Measurements from ENCODE around the gene HPGDS. TPM values are rescaled to one million over a fixed set of nuclear protein-coding genes. Genes with fewer than 3 reads are reported as not detected.

The HPGDS gene
- total and polyA plus RNA-seq, 2 of the 13 experiments (the other 11 are each of a cell fraction or from before 2014, with no cell fraction given), result not detected

GRCh38 chr4:94256828-94257227 lies 85.8 kb downstream of the HPGDS start:
- CTCF ChIA-PET (ENCODE audit: low intra/inter-chr PET ratio, low total read pairs), result interaction anchor here (1.3 kb wide), 1 partner anchor 465 kb away, joined by 10 read pairs; no protein-coding TSS in a partner anchor
- DNase-seq (ENCODE audit: low spot score) (peak; percentile 2), ATAC-seq (0 out of 3 replicates have a peak, but pooled peaks have one; percentile 36), FAIRE-seq (peak; percentile 56)
- H3K4me3 ChIP-seq (replicated peaks in 1 of 3; ENCODE audit: insufficient read depth in 1 of 3, low read depth in 2 of 3, low read length in 3 of 3), result no peak overlapping the region
- BruUV-seq (replicated peaks), result no TSS peak
- intact Hi-C loops (cut with micrococcal nuclease; ENCODE audit: unreplicated experiment) (loop anchor here (1.0 to 5.0 kb wide), 3 partner anchors 130 to 466 kb away; no protein-coding TSS in a partner anchor), in situ Hi-C loops (cut with HindIII; ENCODE audit: extremely low pct_ligation_motif_present, low pct_unique_long_range_greater_than_20kb) (loop anchor here (25.0 kb wide), 1 partner anchor 470 kb away; no protein-coding TSS in a partner anchor)
- H3K9me3 ChIP-seq (ENCODE audit: low read length), result no peaks in the 10 kb centered on the region
- H3K36me3 ChIP-seq (replicated peaks in 1 of 2; ENCODE audit: control insufficient read depth in 1 of 2, insufficient read depth in 2 of 2, low read length in 2 of 2), result peaks cover 5 to 18% of the 10 kb centered on the region in 2 experiments
- no peaks in the 10 kb centered on the region for H3K27me3 ChIP-seq (ENCODE audit: control insufficient read depth in 1 of 2, insufficient read depth in 2 of 2, low read length in 2 of 2)
- H4K20me1 ChIP-seq (ENCODE audit: insufficient read depth, low read length), result no peaks in the 10 kb centered on the region
- no peaks in the 10 kb centered on the region for H3K4me1 ChIP-seq (ENCODE audit: insufficient read depth, low read length)
- no peak overlapping the region for H2AFZ ChIP-seq (ENCODE audit: low read length)
- no peak overlapping the region for H3K9ac ChIP-seq (ENCODE audit: insufficient read depth, low read depth, low read length)
- no peak overlapping the region for H3K27ac ChIP-seq (ENCODE audit: extremely low read length, insufficient read depth, low read length)
- POLR2A ChIA-PET, result no interaction called here
- no peak overlapping the region for H3K4me2 ChIP-seq (ENCODE audit: low read depth, low read length)
- no peaks in the 10 kb centered on the region for H3K79me2 ChIP-seq (ENCODE audit: insufficient read depth, low read length)
- TF ChIP-seq ZNF234 (CRISPR knock-in tag; conservative IDR thresholded peaks at IDR 0.05), result no peak
- TF ChIP-seq, protein P1, sequence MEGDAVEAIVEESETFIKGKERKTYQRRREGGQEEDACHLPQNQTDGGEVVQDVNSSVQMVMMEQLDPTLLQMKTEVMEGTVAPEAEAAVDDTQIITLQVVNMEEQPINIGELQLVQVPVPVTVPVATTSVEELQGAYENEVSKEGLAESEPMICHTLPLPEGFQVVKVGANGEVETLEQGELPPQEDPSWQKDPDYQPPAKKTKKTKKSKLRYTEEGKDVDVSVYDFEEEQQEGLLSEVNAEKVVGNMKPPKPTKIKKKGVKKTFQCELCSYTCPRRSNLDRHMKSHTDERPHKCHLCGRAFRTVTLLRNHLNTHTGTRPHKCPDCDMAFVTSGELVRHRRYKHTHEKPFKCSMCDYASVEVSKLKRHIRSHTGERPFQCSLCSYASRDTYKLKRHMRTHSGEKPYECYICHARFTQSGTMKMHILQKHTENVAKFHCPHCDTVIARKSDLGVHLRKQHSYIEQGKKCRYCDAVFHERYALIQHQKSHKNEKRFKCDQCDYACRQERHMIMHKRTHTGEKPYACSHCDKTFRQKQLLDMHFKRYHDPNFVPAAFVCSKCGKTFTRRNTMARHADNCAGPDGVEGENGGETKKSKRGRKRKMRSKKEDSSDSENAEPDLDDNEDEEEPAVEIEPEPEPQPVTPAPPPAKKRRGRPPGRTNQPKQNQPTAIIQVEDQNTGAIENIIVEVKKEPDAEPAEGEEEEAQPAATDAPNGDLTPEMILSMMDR (CRISPR knock-in tag; IDR thresholded peaks at IDR 0.05), result peak; percentile 36; the same call in 1 of the 2 replicates
- peak; percentile 36 for TF ChIP-seq STAG1 (CRISPR knock-in tag; IDR thresholded peaks at IDR 0.05)

- H3K27me3 ChIP-seq (ENCODE audit: control insufficient read depth in 1 of 2, insufficient read depth in 2 of 2, low read length in 2 of 2), result no peaks in the 10 kb centered on the region
- H3K4me2 ChIP-seq (ENCODE audit: low read depth, low read length), result no peak overlapping the region
- H3K9ac ChIP-seq (ENCODE audit: insufficient read depth, low read depth, low read length), result no peak overlapping the region
- ATAC-seq (no peak), FAIRE-seq (no peak), DNase-seq (ENCODE audit: low spot score) (no peak)
- no peaks in the 10 kb centered on the region for H3K79me2 ChIP-seq (ENCODE audit: insufficient read depth, low read length)
- WGBS (ENCODE audit: low lambda C conversion rate), result 91% methylated on average over 8 of the region's 8 CpGs
- no peaks in the 10 kb centered on the region for H4K20me1 ChIP-seq (ENCODE audit: insufficient read depth, low read length)
- TF ChIP-seq, protein P2, sequence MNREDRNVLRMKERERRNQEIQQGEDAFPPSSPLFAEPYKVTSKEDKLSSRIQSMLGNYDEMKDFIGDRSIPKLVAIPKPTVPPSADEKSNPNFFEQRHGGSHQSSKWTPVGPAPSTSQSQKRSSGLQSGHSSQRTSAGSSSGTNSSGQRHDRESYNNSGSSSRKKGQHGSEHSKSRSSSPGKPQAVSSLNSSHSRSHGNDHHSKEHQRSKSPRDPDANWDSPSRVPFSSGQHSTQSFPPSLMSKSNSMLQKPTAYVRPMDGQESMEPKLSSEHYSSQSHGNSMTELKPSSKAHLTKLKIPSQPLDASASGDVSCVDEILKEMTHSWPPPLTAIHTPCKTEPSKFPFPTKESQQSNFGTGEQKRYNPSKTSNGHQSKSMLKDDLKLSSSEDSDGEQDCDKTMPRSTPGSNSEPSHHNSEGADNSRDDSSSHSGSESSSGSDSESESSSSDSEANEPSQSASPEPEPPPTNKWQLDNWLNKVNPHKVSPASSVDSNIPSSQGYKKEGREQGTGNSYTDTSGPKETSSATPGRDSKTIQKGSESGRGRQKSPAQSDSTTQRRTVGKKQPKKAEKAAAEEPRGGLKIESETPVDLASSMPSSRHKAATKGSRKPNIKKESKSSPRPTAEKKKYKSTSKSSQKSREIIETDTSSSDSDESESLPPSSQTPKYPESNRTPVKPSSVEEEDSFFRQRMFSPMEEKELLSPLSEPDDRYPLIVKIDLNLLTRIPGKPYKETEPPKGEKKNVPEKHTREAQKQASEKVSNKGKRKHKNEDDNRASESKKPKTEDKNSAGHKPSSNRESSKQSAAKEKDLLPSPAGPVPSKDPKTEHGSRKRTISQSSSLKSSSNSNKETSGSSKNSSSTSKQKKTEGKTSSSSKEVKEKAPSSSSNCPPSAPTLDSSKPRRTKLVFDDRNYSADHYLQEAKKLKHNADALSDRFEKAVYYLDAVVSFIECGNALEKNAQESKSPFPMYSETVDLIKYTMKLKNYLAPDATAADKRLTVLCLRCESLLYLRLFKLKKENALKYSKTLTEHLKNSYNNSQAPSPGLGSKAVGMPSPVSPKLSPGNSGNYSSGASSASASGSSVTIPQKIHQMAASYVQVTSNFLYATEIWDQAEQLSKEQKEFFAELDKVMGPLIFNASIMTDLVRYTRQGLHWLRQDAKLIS (CRISPR knock-in tag; IDR thresholded peaks at IDR 0.05), result no peak
- no peak for TF ChIP-seq MBD4 (IDR thresholded peaks at IDR 0.05; ENCODE audit: borderline replicate concordance, low read length)
- TF ChIP-seq, protein P3, sequence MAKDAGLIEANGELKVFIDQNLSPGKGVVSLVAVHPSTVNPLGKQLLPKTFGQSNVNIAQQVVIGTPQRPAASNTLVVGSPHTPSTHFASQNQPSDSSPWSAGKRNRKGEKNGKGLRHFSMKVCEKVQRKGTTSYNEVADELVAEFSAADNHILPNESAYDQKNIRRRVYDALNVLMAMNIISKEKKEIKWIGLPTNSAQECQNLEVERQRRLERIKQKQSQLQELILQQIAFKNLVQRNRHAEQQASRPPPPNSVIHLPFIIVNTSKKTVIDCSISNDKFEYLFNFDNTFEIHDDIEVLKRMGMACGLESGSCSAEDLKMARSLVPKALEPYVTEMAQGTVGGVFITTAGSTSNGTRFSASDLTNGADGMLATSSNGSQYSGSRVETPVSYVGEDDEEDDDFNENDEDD (CRISPR knock-in tag; IDR thresholded peaks at IDR 0.05; ENCODE audit: borderline replicate concordance), result no peak
- no peak for TF ChIP-seq ATF7-NPFF (CRISPR knock-in tag; IDR thresholded peaks at IDR 0.05; ENCODE audit: low read depth)
- TF ChIP-seq ZNF75D (CRISPR knock-in tag; IDR thresholded peaks at IDR 0.05; ENCODE audit: borderline replicate concordance), result no peak
- H3K4me1 ChIP-seq (ENCODE audit: insufficient read depth, low read length), result no peaks in the 10 kb centered on the region
- ChIA-PET POLR2A (no interaction called here), CTCF (ENCODE audit: low intra/inter-chr PET ratio, low total read pairs) (interaction anchor here (1.3 kb wide), 1 partner anchor 465 kb away, joined by 10 read pairs; no protein-coding TSS in a partner anchor)
- no peak overlapping the region for H3K27ac ChIP-seq (ENCODE audit: extremely low read length, insufficient read depth, low read length)
- H3K9me3 ChIP-seq (ENCODE audit: low read length), result no peaks in the 10 kb centered on the region
- intact Hi-C loops (cut with micrococcal nuclease; ENCODE audit: unreplicated experiment) (loop anchor here (2.0 to 5.0 kb wide), 2 partner anchors 359 to 465 kb away; no protein-coding TSS in a partner anchor), in situ Hi-C loops (cut with HindIII; ENCODE audit: extremely low pct_ligation_motif_present, low pct_unique_long_range_greater_than_20kb) (loop anchor here (25.0 kb wide), 1 partner anchor 469 kb away; no protein-coding TSS in a partner anchor)
- no peak overlapping the region for H3K4me3 ChIP-seq (replicated peaks in 1 of 3; ENCODE audit: insufficient read depth in 1 of 3, low read depth in 2 of 3, low read length in 3 of 3)
- peaks cover 3 to 17% of the 10 kb centered on the region in 2 experiments for H3K36me3 ChIP-seq (replicated peaks in 1 of 2; ENCODE audit: control insufficient read depth in 1 of 2, insufficient read depth in 2 of 2, low read length in 2 of 2)
- BruUV-seq (replicated peaks), result no TSS peak
- H2AFZ ChIP-seq (ENCODE audit: low read length), result no peak overlapping the region
Measured at GRCh38 chr4:94256144-94256783, 86.4 kb downstream of the HPGDS start.

All from HepG2 (cell line).